Mesothelial cell of epicardium (in vitro differentiated cells): ENCODE data around the gene JPT2. TPM values are rescaled to one million over a fixed set of nuclear protein-coding genes. Genes with fewer than 3 reads are reported as not detected.

ENCODE experiments used
- DNase-seq, 2 experiments: peaks; one replicate each; pipeline ENCODE4 v3.0.0; 2021; ENCODE audit warnings: low spot score in 2 of 2; ENCODE audit not compliant: unreplicated experiment in 2 of 2
- H3K27ac Mint-ChIP-seq: 2 replicates; pipeline ENCODE4 v1.8.0; 2021; ENCODE audit warnings: mixed read lengths
- H3K27me3 Mint-ChIP-seq: 2 replicates; pipeline ENCODE4 v1.8.0; 2021; ENCODE audit warnings: low read depth, mixed read lengths
- H3K36me3 Mint-ChIP-seq: 2 replicates; pipeline ENCODE4 v1.8.0; 2021; ENCODE audit warnings: mixed read lengths
- H3K4me1 Mint-ChIP-seq: 2 replicates; pipeline ENCODE4 v1.8.0; 2021; ENCODE audit warnings: mixed read lengths
- H3K4me3 Mint-ChIP-seq: 2 replicates; pipeline ENCODE4 v1.8.0; 2021; ENCODE audit warnings: mild to moderate bottlenecking, moderate library complexity, mixed read lengths
- H3K9me3 Mint-ChIP-seq: 2 replicates; pipeline ENCODE4 v1.8.0; 2021; ENCODE audit warnings: mixed read lengths
- total RNA-seq: library from RNA; stranded (reverse); gene quantifications from 3 replicates; pipeline ENCODE4 v1.2.1, GENCODE V29; 2021
- TF ChIP-seq, protein P1 (sequence below): fragments of 200-600 bp; sonication (generic); IDR thresholded peaks from one replicate; pipeline ENCODE4 v1.5.0; 2021; ENCODE audit warnings: antibody characterized with exemption; ENCODE audit not compliant: unreplicated experiment

The JPT2 gene
- total RNA-seq, 1 donor from 2014 or later: 72.9 TPM

DNA sequence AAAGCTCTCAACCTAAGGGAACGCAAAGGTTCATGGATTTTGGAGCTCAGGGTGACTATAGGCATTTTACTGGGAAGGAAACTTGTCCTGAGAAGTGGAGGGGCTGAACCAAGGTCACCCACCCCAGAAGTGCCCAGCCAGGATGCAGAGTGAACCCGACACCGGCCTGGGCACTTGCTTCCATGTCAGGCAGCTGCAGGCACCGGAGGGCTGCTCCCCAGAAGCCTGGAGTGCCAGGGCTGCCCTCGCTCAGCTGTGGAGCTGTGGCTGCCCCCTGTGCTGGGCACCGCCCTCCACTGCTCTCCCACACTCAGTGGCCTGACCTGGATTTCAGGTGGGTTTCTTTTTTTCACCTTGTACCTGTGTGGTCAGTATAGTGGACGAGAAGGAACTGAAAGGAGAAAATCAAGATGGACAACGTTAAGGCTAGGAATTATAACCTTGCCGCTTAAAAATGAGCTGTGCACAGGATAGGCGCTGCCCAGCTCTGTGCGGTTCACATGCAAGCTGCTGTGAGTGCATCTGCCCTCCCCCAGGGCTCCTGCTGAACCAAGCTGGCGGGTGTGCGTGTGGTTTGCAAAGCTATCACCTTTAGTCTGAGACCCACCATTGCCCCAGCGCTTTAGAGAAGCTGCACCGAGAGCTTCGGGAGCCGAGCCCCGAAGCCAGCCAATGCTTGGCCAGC is 30.1 kb downstream of the JPT2 start:
- Mint-ChIP-seq H3K27me3 (no peaks in the 10 kb centered on the region), H3K4me1 (peaks cover 13% of the 10 kb centered on the region), H3K36me3 (no peaks in the 10 kb centered on the region), H3K9me3 (no peaks in the 10 kb centered on the region), H3K4me3 (peak overlapping the region; percentile 82), H3K27ac (no peak overlapping the region)
- TF ChIP-seq, protein P1, sequence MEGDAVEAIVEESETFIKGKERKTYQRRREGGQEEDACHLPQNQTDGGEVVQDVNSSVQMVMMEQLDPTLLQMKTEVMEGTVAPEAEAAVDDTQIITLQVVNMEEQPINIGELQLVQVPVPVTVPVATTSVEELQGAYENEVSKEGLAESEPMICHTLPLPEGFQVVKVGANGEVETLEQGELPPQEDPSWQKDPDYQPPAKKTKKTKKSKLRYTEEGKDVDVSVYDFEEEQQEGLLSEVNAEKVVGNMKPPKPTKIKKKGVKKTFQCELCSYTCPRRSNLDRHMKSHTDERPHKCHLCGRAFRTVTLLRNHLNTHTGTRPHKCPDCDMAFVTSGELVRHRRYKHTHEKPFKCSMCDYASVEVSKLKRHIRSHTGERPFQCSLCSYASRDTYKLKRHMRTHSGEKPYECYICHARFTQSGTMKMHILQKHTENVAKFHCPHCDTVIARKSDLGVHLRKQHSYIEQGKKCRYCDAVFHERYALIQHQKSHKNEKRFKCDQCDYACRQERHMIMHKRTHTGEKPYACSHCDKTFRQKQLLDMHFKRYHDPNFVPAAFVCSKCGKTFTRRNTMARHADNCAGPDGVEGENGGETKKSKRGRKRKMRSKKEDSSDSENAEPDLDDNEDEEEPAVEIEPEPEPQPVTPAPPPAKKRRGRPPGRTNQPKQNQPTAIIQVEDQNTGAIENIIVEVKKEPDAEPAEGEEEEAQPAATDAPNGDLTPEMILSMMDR: no peak
- DNase-seq: no peak

DNA sequence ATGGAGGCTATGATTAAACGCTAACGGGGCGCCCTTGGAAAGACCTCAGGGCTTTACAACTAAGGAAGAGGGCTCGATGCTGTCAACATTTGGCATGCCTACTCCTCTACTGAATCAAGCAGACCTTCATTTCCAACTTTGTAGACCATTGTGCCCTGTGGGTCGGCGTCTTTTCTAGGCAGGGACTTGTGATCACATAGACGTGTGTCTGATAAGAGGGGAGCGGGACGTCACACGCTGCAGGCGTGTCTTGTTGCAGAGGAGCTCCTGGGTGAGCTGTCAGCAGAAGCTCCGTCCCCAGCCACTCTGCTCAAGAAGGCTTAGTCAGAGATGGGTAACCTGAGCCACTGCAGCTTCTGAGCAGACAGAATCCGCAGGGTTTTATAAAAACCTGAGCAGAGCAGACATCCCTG is 30.7 kb downstream of the JPT2 start:
- DNase-seq: no peak
- no peaks in the 10 kb centered on the region for H3K27me3 Mint-ChIP-seq
- H3K4me3 Mint-ChIP-seq: no peak overlapping the region

DNA sequence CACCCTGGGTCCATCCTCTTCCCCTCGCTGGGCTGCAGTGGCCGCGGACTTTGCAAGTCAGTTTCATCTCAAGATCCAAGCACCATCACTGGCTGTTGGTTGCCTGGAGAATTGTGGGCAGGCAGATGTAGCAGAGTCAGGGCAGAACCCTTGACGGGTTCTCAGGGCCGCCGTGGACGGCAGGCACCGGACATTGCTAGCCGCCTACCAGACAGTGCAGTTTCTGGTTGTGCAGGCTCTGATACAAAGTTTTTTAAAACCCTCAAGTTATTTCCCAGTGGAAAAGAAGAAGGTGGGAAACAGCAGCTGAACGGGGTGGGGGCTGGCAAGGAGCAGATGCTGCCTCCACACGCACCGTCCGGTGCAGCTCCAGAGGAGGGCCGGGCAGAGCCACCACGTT is 31.3 kb downstream of the JPT2 start:
- Mint-ChIP-seq H3K4me3 (no peak overlapping the region), H3K27ac (no peak overlapping the region), H3K4me1 (peaks cover 11% of the 10 kb centered on the region), H3K27me3 (no peaks in the 10 kb centered on the region), H3K36me3 (no peaks in the 10 kb centered on the region), H3K9me3 (no peaks in the 10 kb centered on the region)
- no peak for DNase-seq
- TF ChIP-seq, protein P1: no peak

More for the DNA sequence above, 30.7 kb downstream of the JPT2 start:
- H3K4me1 Mint-ChIP-seq: peaks cover 13% of the 10 kb centered on the region
- H3K27ac Mint-ChIP-seq: no peak overlapping the region
- H3K36me3 Mint-ChIP-seq: no peaks in the 10 kb centered on the region
- no peaks in the 10 kb centered on the region for H3K9me3 Mint-ChIP-seq
- TF ChIP-seq, protein P1: no peak

DNA sequence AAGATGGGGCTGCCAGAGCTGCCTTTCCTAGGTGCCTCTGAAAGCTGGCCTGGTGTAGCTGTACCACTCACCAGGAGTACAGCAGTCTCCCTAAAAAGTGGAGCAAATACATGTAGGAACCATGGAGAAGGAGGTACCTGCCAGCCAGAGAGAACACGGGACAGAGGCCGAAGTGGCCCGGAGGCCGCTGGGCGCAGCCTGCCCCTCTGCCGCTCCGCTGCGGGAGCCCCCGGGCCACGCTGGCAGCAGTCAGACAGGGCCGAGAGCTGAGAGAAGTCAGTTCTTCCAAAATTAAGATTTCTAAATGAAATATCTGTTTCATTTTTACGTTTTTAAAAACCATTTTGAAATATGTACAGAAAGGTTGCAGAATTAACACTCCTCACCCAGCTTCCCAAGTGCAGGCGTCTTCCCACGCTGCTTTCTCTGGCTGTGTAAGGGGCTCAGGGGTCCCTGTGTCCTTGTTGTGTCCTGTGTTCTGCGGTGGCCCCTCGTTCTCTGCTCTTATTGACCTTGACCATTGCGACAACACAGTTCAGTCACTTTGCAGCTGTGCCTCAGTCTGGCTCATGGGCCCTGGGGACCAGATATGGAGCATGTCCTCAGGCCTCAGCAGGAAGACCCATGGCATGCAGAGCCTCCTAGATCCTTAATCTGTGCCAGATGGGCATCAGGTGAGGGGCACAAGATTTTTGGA is 32.9 kb downstream of the JPT2 start:
- Mint-ChIP-seq H3K9me3 (no peaks in the 10 kb centered on the region), H3K27ac (no peak overlapping the region), H3K4me1 (peaks cover 11% of the 10 kb centered on the region), H3K4me3 (no peak overlapping the region), H3K36me3 (peaks cover 4% of the 10 kb centered on the region), H3K27me3 (no peaks in the 10 kb centered on the region)
- TF ChIP-seq, protein P1: no peak
- no peak for DNase-seq

DNA sequence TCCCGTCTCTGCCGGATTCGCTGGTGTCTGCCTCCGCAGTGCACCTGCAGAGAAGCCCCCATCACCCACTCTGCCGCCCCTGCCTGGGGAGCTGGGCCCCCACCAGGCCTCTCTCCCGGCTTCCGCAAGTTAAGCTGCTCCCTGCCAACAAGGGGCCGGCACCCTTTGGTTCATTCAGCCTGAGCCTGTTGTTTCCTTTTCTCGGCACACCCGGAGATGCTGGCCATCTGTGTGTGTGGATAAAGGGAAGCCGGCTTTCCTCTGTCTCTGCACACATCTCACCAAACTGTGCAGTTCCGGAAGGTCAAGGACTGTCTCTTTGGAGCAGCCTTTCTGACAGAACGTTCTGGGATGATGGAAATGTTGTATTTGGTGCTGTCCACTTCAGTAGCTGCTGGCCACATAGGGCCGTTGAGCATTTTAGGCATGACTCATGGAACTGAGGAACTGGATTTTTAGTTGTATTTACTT is 34.7 kb downstream of the JPT2 start:
- H3K4me3 Mint-ChIP-seq: no peak overlapping the region
- H3K27me3 Mint-ChIP-seq: no peaks in the 10 kb centered on the region
- H3K27ac Mint-ChIP-seq: no peak overlapping the region
- TF ChIP-seq, protein P1: no peak
- peaks cover 2% of the 10 kb centered on the region for H3K4me1 Mint-ChIP-seq
- H3K36me3 Mint-ChIP-seq: peaks cover 4% of the 10 kb centered on the region
- H3K9me3 Mint-ChIP-seq: no peaks in the 10 kb centered on the region
- no peak for DNase-seq
